Esophagus squamous epithelium (tissue), 4 donors: Measurements from ENCODE around the gene FTCDNL1.

Source experiments
- POLR2A ChIP-seq, 4 donors: fragments of 450-650 bp; IDR thresholded peaks; one replicate each; pipeline ENCODE4 v1.6.1; 2017; ENCODE audit warnings: antibody characterized with exemption in 4 of 4, mild to moderate bottlenecking in 4 of 4, moderate library complexity in 3 of 4
- TF ChIP-seq, protein P1 (sequence below), 6 experiments: fragments of 450-650 bp in 4 of 6; fragments of 200-600 bp in 2 of 6; sonication (generic) in 2 of 6; IDR thresholded peaks; one replicate each; pipeline ENCODE4 v1.5.1; 2016 to 2019; ENCODE audit warnings: antibody characterized with exemption in 6 of 6, mild to moderate bottlenecking in 4 of 6, moderate library complexity in 4 of 6

DNA sequence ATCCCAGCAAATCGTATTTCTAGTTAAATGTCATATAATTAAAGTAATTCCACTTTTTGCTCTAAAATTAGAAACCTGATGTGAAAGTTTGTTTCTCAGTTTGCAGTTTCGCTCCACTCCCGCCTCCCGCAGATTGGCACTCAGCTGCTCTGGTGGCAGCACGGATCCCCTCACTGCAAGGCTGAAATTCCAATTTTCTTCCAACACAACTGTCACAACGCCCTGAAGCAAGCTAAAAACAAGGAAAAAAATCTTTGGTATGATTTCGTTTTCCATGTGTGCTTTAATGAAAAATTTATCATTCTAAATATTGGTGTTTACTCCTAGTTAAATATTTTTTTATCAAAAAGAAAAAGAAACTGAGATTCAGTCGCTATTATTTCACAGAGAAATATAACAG is 38.5 kb downstream of the FTCDNL1 start:
- TF ChIP-seq, protein P1, sequence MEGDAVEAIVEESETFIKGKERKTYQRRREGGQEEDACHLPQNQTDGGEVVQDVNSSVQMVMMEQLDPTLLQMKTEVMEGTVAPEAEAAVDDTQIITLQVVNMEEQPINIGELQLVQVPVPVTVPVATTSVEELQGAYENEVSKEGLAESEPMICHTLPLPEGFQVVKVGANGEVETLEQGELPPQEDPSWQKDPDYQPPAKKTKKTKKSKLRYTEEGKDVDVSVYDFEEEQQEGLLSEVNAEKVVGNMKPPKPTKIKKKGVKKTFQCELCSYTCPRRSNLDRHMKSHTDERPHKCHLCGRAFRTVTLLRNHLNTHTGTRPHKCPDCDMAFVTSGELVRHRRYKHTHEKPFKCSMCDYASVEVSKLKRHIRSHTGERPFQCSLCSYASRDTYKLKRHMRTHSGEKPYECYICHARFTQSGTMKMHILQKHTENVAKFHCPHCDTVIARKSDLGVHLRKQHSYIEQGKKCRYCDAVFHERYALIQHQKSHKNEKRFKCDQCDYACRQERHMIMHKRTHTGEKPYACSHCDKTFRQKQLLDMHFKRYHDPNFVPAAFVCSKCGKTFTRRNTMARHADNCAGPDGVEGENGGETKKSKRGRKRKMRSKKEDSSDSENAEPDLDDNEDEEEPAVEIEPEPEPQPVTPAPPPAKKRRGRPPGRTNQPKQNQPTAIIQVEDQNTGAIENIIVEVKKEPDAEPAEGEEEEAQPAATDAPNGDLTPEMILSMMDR (IDR thresholded peaks at IDR 0.05) = no peak
- TF ChIP-seq POLR2A (IDR thresholded peaks at IDR 0.05) = no peak
